Stimulated activated CD8-positive, alpha-beta memory T cell treated with anti-CD3 and anti-CD28 coated beads, Interleukin-2, amount 100 ng/mL, for 48 hours (primary cell): ENCODE measurements around the gene REC8.
"Not testable (repeated sequence)": the region's sequence is repeated elsewhere in the genome, so short reads cannot be mapped to it uniquely, and the experiment has no call there.

Experiments
- DNase-seq, 2 donors: peaks; one replicate each; pipeline ENCODE4 v3.0.0-alpha.2; 2020; ENCODE audit warnings: low read depth in 2 of 2

Gene REC8

GRCh38 chr14:24183014-24183481 is 11.2 kb downstream of the REC8 start:
- DNase-seq, result no peak

- no peak for DNase-seq
Observed at GRCh38 chr14:24184104-24184970, 12.5 kb downstream of the REC8 start.

- DNase-seq, result no peak
Observed at GRCh38 chr14:24185026-24185425, 13.1 kb downstream of the REC8 start.

- no peak for DNase-seq
Observed at GRCh38 chr14:24185741-24186140, 13.9 kb downstream of the REC8 start.

- DNase-seq, result no peak
Observed at GRCh38 chr14:24186831-24187538, 15.1 kb downstream of the REC8 start.

GRCh38 chr14:24187539-24187915 is 15.6 kb downstream of the REC8 start:
- no peak for DNase-seq

- DNase-seq, result peak; percentile 89
Observed at GRCh38 chr14:24188251-24189058, 16.6 kb downstream of the REC8 start, which contains the start of gene IPO4. Gene IPO4, minus strand, starts transcription at chr14:24188816. Its CDS starts 29 bp downstream, at chr14:24188787.

GRCh38 chr14:24189059-24189375 is 17.1 kb downstream of the REC8 start:
- DNase-seq, result no peak

- no peak for DNase-seq
Observed at GRCh38 chr14:24189460-24189859, 17.6 kb downstream of the REC8 start.

GRCh38 chr14:24190416-24190815 is 18.5 kb downstream of the REC8 start:
- DNase-seq, result no peak

- DNase-seq, result no peak
Observed at GRCh38 chr14:24192933-24193332, 21.1 kb downstream of the REC8 start.

- DNase-seq, result no peak
Observed at GRCh38 chr14:24194186-24194872, 22.4 kb downstream of the REC8 start.

GRCh38 chr14:24194873-24195185 is 22.9 kb downstream of the REC8 start:
- DNase-seq, result no peak

- DNase-seq, result peak; percentile 77 to 82
Observed at GRCh38 chr14:24195186-24196070, 23.5 kb downstream of the REC8 start, which contains the start of gene TM9SF1. Gene TM9SF1, minus strand, starts transcription at chr14:24195441. Its CDS starts 422 bp downstream, at chr14:24195019.

GRCh38 chr14:24196071-24197055 is 24.5 kb downstream of the REC8 start:
- DNase-seq, result no peak

- DNase-seq, result no peak
Observed at GRCh38 chr14:24197056-24197450, 25.2 kb downstream of the REC8 start.

GRCh38 chr14:24198814-24199524 is 27.1 kb downstream of the REC8 start:
- DNase-seq, result no peak

GRCh38 chr14:24202538-24202937 is 30.7 kb downstream of the REC8 start:
- not testable (repeated sequence) for DNase-seq
